Tibial artery (tissue), 4 donors: ENCODE data around the gene GPR176.

Experiments
- DNase-seq, 2 donors: peaks; one replicate each; pipeline ENCODE4 v3.0.0-alpha.2; 2019
- H3K27ac ChIP-seq, 2 donors: fragments of 200-600 bp; sonication (generic) in 1 of 2; 1 replicate in 1 of 2; 2 replicates in 1 of 2; pipeline ENCODE4 v1.5.1; 2018 to 2019; ENCODE audit warnings: mild to moderate bottlenecking in 1 of 2
- H3K27me3 ChIP-seq, 2 donors: fragments of 200-600 bp; sonication (generic) in 1 of 2; one replicate each; pipeline versions ENCODE4 v1.5.1 to v1.6.0; 2016 to 2019
- H3K36me3 ChIP-seq, 3 donors: fragments of 200-600 bp; sonication (generic) in 2 of 3; one replicate each; pipeline ENCODE4 v1.5.1; 2016 to 2019; ENCODE audit warnings: mild to moderate bottlenecking in 2 of 3
- H3K4me1 ChIP-seq, 4 donors: fragments of 200-600 bp; sonication (generic) in 2 of 4; 1 replicate in 3 of 4; 2 replicates in 1 of 4; pipeline ENCODE4 v1.5.1; 2016 to 2019
- H3K4me3 ChIP-seq, 2 donors: fragments of 200-600 bp; sonication (generic) in 1 of 2; 1 replicate in 1 of 2; 2 replicates in 1 of 2; pipeline ENCODE4 v1.5.1; 2018 to 2019; ENCODE audit warnings: mild to moderate bottlenecking in 2 of 2
- H3K9me3 ChIP-seq, 3 donors: fragments of 200-600 bp; sonication (generic) in 1 of 3; one replicate each; pipeline ENCODE4 v1.5.1; 2016 to 2019
- CTCF ChIP-seq, 2 experiments: fragments of 200-600 bp in 1 of 2; fragments of 450-650 bp in 1 of 2; IDR thresholded peaks; one replicate each; pipeline ENCODE4 v1.5.1; 2017 to 2019; ENCODE audit warnings: antibody characterized with exemption in 2 of 2, mild to moderate bottlenecking in 1 of 2, moderate library complexity in 1 of 2
- intact Hi-C: fragments of 100-400 bp; cut with DNase I; formaldehyde crosslinking; loops from one replicate; pipeline ENCODE4 v1.15.0; 2023; ENCODE audit warnings: low total_unique reads

GPR176 gene

DNA sequence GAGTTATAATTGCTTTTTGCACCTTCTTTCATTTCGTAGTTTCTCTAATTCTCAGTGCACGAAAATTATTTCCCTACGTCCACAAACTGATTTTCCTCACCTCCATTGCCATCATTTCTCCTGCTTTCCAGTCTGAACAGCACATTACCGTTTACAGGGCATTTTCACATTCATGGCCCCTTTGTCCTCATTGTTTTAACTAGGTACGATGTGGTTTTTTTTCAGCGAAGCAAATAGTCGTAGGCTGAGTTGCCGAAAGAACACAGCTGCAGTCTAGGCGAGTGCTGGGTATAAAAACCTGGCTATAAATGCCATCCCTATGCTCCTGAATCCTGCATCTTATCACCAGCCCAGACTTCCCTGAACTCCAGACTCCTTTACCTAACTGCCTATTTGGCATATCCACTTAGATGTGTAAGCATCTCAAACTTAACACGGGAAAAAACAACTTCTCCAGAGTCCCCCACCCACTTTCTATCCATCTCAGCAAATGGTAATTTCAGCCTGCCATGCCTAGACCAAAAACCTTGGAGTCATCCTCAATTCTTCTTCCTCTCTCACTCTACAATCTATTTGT is 136.7 kb downstream of the GPR176 start:
- peak overlapping the region; percentile 63 to 67 for H3K27ac ChIP-seq
- intact Hi-C loops: loop anchor here (5.0 to 10.0 kb wide), 2 partner anchors 149 to 261 kb away; partner anchors contain the start of gene EIF2AK4

GRCh38 chr15:39782441-39783138 is 137.5 kb downstream of the GPR176 start, which contains the start of gene FSIP1:
TSS of gene FSIP1 (minus strand) at chr15:39782841. CDS start at chr15:39776524, 6,317 bp downstream.
- Histone ChIP-seq H3K9me3 (no peaks in the 10 kb centered on the region), H3K27me3 (no peaks in the 10 kb centered on the region), H3K4me1 (peaks cover 0 to 18% (median 12%) of the 10 kb centered on the region in 4 donors), H3K4me3 (peak within 1 kb of the TSS; percentile 67 to 77), H3K27ac (peak within 1 kb of the TSS; percentile 63 to 67), H3K36me3 (no peaks in the 10 kb centered on the region)
- intact Hi-C loops: loop anchor here (5.0 to 10.0 kb wide), 2 partner anchors 150 to 262 kb away; partner anchors contain the start of gene EIF2AK4
- DNase-seq: peak; percentile 97 to 98
- no peak for TF ChIP-seq CTCF (IDR thresholded peaks at IDR 0.05)

More for the DNA sequence above, 136.7 kb downstream of the GPR176 start:
- Histone ChIP-seq H3K27me3 (no peaks in the 10 kb centered on the region), H3K4me3 (peak overlapping the region; percentile 67 to 77), H3K4me1 (peaks cover 0 to 18% (median 12%) of the 10 kb centered on the region in 4 donors), H3K36me3 (no peaks in the 10 kb centered on the region), H3K9me3 (no peaks in the 10 kb centered on the region)
- DNase-seq: no peak
- no peak for TF ChIP-seq CTCF (IDR thresholded peaks at IDR 0.05)

DNA sequence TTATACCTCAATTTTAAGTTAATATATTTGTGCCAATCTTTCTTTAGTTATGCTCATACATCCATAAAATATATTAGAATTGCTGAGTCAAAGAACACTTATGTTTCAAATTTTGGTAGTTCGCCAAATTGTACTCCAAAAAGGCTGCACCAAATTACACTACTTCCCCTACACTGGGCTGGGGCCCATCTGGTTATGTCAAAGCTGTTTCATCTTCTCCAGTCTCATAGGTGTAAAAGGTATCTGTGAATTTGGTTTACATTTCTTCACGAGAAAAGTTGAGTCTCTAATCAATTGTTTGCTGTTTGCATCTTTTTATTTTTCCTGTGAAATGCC is 138.1 kb downstream of the GPR176 start:
- no peak for TF ChIP-seq CTCF (IDR thresholded peaks at IDR 0.05)
- no peak for DNase-seq
- Histone ChIP-seq H3K4me1 (peaks cover 0 to 18% (median 12%) of the 10 kb centered on the region in 4 donors), H3K4me3 (peak overlapping the region; percentile 67 to 77), H3K27me3 (no peaks in the 10 kb centered on the region), H3K9me3 (no peaks in the 10 kb centered on the region), H3K27ac (peak overlapping the region; percentile 63 to 67), H3K36me3 (no peaks in the 10 kb centered on the region)
- intact Hi-C loops: loop anchor here (5.0 to 10.0 kb wide), 2 partner anchors 150 to 263 kb away; partner anchors contain the start of gene EIF2AK4

GRCh38 chr15:39781147-39781966 is 138.7 kb downstream of the GPR176 start:
- peak overlapping the region in 1 of 2 donors; percentile 63 for H3K27ac ChIP-seq
- intact Hi-C loops: loop anchor here (5.0 to 10.0 kb wide), 2 partner anchors 151 to 263 kb away; partner anchors contain the start of gene EIF2AK4

More at GRCh38 chr15:39781147-39781966, 138.7 kb downstream of the GPR176 start:
- H3K27me3 ChIP-seq: no peaks in the 10 kb centered on the region
- no peak overlapping the region for H3K4me3 ChIP-seq
- no peak for DNase-seq
- TF ChIP-seq CTCF (IDR thresholded peaks at IDR 0.05): no peak
- H3K4me1 ChIP-seq: peaks cover 0 to 18% (median 12%) of the 10 kb centered on the region in 4 donors
- H3K36me3 ChIP-seq: no peaks in the 10 kb centered on the region
- no peaks in the 10 kb centered on the region for H3K9me3 ChIP-seq
